ENCODE results near the gene ARID1A.
"Not testable (repeated sequence)": the region's sequence is repeated elsewhere in the genome, so short reads cannot be mapped to it uniquely, and the experiment has no call there.

ARID1A gene

DNA sequence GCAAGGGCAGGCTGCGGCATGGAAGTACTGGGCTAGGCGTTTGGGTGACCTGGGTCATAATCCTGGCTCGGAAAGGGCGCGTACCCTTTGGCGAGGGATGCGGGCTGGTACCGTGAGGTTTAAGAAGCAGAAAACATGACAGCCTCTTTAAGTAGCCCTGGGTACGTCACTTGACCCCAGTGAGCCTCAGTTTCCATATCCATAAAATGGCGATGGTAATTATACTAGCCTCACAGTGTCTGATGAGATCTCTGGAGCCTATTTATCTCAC, 92.6 kb downstream of the ARID1A start:
- DNase-seq (ENCODE audit: low read depth), result no peak

DNA sequence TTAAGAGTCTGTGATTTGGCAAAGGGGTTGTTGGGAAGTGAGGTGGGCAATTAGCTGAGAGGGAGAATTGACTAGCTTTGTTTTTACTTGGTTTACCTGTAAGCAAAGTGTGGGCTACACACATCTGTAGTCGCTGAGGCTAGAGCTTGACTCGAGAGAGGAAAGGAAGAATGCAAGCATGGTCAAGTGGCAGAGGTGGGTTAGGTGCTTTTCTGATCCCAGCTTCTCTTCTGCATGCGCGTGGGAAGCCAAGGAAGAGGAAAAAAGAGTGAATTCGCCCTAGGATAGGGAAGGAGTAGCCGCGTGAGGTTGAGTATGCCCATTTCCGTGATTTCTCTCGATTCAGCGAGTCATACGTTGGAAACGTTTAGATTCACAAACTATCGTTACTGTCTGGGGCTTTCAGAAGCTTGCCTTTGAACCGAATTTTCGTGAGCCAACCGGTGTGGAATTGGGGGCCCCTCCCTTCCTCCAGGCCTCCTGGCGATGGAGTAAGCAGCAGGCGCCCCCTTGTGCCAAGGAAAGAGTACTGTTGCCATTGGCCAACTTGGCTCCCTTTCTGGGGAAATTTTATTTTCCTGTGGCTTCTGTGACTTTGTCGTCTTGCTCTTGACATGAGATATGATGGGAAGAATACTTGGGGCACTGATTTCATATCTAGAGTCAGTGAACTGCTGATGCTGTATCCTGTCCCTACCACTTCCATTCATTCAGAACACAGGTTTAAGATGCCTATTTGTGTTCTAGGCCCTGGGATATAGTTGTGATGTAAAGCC, 93.2 kb downstream of the ARID1A start:
- peak; percentile 76 for DNase-seq (ENCODE audit: low read depth)

DNA sequence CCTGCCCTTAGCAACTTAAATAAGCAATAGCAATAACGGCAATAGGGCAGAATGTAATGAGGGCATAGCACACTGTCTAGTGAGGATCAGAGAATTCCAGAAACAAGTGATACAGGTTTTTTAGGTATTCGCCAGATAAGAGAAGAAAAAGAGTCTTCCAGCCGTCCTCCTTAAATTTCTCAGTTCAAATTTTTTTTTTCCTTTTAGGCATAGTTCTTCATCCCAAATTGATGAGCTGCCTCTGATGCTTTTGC, 93.7 kb downstream of the ARID1A start:
- DNase-seq (ENCODE audit: low read depth), result no peak

DNA sequence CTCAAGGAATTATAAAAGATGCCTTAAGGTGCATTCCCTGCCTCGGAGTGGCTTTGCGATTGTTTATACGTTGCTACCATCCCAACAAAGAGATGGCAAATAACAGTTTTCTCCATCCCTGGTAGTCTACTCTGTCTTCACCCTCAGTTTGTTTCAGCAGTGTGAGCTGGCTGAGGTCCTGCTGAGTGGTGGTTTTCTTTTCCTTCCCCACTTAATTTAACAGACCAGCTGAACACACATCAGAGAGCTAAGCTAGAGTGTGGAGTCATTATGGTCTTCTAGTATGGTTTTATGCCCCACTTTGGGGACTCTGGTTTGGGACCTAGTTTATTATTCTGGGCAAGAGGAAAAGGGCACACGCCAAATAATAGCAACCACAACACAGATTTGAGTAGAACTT, 94.1 kb downstream of the ARID1A start:
- DNase-seq (ENCODE audit: low read depth), result no peak

DNA sequence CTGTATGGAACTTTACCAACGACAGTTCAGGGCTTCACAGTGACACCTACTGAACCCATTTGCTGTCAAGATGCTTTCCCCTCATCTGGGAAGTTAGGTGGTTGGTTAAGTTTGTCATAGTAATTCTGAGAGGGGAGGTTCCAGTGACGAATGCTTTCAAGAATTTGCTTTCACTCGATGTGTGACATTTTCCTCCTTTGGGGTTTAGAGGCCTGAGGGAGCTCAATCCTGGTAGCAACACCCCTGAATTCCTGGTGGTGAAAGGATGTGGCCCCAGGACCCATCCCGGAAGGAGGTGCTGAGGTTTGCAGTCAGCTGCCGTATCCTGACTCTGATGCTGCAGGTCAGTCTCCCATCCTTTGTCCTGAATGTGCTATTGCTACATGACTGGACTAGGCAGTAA, 94.7 kb downstream of the ARID1A start:
- no peak for DNase-seq (ENCODE audit: low read depth)

DNA sequence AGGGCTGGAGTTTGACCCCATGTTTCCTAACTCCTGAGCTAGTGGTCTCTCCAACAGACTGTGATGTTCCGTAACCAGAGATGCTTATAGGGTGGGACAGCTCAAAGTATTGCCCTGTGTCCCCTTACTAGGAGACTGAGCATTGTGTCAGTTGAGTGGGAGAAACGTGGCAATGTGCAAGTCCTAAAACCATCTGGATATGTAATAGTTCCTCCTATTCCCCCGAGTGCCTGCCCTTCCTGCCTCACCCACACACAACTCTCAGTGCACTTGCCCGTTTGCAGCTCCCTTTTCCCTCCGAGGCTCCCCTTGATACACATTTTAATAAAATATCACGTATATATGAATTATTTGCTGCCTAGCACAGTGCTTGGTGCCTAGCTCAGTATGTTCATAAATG, 95.3 kb downstream of the ARID1A start:
- DNase-seq (ENCODE audit: low read depth), result no peak

DNA sequence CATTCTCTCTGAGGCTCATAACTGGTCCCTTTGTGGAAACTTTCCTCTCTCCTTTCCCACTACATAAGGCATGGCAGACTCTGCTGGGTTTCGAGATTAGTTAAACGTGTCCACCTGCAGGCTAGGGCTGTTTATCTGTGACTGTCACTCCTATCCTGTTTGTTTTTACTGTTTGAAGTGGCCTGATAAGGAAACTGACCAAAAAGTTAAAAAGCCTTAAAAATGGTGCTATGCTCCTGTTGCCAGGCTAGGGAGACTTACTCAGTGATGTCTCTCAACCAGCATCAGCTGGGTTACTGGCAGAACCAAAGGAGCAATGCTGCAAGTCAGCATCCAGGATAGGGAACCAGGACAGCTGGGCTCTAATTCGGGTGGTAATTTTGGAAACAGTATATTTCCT, 95.8 kb downstream of the ARID1A start:
- DNase-seq (ENCODE audit: low read depth), result no peak

DNA sequence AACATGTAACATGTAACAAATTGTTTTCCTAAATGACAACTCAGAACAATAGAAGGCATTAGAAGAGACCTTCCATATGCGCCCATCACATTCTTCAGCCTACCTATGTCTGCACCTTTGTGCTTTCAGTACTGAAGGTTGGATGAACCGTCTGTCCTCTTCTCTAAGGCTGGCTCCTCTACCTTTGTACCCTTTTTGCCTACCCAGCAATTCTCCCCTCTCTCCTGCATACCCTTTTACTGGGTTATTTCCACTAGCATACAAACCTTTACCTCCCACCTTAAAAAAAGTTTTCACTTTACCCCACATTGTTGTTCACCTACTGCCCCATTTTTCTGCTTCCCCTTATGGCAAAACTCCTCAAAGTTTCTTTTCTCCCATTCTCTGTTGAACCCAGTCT, 97.1 kb downstream of the ARID1A start:
- no peak for DNase-seq (ENCODE audit: low read depth)

DNA sequence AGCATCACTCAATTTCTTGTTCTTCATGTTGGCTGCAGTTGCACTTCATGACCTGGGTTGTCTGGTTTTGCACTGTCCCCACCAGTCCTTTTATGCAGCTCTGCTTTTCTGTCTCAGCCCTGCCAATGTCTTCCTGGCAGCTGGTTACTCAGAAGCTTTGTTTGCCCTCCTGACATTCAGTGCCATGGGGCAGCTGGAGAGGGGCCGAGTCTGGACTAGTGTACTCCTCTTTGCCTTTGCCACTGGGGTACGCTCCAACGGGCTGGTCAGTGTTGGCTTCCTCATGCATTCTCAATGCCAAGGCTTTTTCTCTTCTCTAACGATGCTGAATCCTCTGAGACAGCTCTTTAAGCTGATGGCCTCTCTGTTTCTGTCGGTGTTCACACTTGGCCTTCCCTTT, 98.6 kb downstream of the ARID1A start:
- DNase-seq (ENCODE audit: low read depth), result no peak

DNA sequence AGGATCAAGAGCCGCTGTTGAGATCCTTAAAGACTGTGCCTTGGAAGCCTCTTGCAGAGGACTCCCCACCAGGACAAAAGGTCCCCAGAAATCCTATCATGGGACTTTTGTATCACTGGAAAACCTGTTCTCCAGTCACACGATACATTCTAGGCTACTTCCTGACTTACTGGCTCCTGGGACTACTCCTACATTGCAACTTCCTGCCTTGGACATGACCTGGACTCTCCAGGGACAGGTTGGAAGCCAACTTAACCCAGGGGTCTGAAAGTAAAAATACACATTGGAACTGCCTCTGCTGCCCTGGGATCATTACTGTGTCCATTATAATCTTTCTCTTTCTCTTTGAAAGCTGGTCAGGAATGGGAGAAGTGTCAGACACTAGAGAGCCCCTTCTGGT, 101.8 kb downstream of the ARID1A start:
- no peak for DNase-seq (ENCODE audit: low read depth)

DNA sequence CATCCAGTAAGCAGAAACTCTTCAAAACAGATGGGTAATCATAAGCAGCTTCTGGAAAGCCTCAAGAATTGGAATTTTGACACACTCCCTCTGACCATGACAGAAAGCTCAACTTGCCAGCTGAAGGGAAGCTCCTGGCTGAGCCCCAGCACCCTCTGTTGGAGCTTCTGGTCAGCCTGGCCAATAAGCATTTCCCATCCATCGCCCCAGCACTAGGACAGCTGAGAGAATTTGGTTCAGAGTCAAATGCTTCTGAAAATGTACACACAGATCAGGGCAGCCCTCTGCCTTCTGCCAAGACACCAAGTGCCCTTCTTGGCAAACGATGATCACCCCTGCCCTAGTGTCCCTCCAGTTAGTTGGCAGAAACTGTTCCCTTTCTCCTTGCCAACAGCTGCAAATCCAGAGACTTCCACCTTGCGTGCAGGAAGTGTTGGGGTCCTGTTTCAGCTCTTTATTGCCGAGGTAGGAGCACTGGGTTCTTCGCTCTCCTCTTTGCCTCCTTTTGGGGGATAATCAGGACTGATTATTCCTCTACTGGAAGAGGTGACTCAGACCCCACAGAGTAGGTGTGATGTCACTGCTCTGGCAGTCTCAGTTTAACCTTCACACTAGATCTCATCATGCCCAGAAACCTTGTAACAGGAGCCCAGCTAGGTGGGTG, 103.8 kb downstream of the ARID1A start:
- peak; percentile 86 for DNase-seq (ENCODE audit: low read depth)

DNA sequence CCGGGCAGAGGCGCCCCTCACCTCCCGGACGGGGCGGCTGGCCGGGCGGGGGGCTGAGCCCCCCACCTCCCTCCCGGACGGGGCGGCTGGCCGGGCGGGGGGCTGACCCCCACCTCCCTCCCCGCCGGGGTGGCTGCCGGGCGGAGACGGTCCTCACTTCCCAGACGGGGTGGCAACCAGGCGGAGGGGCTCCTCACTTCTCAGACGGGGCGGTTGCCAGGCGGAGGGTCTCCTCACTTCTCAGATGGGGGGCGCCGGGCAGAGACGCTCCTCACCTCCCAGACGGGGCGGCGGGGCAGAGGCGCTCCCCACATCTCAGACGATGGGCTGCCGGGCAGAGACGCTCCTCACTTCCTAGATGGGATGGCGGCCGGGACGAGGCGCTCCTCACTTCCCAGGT, 108.1 kb downstream of the ARID1A start:
- DNase-seq (ENCODE audit: low read depth), result not testable (repeated sequence)

DNA sequence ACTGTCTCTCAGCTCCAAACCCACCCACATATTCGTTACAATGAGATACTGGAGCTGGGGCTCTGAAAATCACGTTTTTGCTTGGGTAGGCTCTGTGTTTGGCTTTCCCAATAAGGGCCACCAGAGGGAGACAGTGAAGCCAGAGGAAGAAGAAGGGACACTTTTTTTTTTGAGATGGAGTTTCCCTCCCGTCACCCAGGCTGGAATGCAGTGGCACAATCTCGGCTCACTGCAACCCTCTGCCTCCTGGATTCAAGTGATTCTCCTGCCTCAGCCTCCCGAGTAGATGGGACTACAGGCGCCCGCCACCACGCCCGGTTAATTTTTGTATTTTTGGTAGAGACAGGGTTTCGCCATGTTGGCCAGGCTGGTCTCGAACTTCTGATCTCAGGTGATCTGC, 114.3 kb downstream of the ARID1A start:
- not testable (repeated sequence) for DNase-seq (ENCODE audit: low read depth)

DNA sequence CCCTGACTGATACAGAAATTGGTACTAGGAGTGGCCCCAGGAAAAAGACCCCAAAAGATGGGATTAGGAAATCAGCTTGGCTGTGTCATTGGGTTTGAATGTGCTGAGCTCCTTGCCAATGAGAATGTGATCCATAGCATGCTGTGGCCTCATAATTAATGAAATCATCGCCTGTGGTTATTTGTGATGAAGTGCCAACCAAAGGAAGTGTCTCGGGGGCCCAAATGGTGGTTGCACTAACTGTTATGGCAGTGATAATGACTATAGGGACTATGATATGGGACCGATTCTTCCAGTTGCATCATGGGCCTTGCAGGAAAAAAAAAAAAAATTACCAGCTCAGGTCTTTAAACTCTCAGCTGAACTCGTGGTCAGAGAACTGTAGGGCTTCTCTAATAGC, 115.2 kb downstream of the ARID1A start:
- DNase-seq (ENCODE audit: low read depth), result no peak

DNA sequence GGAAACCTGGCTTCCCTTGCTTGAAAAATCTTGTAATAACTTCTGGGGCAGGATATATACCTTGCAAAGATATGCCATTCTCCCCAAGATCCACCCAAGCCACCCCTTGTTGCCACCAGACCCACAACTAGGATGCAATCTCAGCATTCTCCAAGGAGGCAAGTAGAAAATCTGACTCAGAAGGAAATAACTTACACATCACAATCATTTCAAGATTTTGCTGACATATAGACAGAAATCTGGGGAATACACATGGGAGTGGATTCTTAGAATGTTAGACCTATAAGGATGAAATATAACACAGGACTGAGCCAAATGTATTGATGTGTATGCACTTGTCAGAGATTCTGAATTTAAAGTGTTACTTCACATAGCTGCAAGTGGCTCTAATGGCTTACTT, 115.9 kb downstream of the ARID1A start:
- DNase-seq (ENCODE audit: low read depth), result no peak

DNA sequence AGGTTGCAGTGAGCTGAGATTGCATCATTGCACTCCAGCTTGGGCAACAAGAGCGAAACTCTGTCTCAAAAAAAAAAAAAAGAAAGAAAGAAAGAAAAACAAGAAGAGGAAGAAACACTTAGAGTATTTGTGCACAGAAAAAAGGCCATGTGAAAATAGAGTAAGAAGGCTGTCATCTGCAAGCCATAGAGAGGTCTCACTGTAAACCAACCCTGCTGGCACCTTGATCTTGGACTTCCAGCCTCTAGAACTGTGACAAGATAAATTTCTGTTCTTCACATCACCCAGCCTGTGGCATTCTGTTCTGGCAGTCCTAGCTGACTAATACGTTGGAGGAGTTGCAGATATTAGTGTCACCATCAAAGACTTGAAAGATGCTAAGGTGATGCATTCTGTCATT, 118.6 kb downstream of the ARID1A start:
- DNase-seq (ENCODE audit: low read depth), result no peak

DNA sequence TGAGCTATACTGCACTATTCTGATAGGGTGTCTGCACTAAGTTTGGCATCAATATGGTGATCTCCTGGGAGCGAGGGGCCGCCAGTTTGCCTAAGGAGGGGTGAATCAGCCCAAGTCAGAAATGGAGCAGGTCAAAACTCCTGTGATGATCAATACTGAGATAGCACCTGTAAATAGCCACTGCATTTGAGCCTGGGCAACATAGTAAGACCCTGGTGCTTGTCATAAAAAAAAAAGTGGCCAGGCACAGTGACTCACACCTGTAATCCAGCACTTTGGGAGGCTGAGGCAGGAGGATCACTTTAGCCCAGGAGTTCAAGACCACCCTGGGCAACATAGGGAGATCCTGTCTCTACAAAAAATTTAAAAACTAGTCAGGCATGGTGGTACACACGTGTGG, 119.1 kb downstream of the ARID1A start:
- DNase-seq (ENCODE audit: low read depth), result no peak

DNA sequence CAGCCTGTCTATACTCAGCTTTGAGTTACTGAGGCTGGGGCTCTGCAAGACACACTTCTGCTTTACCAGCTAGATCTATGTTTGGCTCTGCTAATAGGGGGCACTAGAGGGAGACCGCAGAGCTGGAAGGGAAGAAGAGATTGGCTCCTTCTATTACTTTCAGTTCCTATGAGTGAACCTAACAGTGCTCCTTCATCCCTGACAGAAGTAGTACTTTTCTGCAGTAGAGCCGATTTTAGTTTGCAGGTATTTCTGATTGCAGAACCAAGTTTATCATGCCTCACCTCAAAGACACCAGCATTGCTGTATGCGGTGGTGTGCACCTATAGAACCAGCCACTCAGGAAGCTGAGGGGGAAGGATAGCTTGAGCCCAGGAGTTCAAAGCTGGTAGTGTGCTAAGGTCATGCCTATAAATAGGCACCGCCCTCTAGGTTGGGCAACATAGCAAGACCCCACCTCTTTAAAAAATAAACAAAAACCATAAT, 125.0 kb downstream of the ARID1A start:
- DNase-seq (ENCODE audit: low read depth), result no peak

DNA sequence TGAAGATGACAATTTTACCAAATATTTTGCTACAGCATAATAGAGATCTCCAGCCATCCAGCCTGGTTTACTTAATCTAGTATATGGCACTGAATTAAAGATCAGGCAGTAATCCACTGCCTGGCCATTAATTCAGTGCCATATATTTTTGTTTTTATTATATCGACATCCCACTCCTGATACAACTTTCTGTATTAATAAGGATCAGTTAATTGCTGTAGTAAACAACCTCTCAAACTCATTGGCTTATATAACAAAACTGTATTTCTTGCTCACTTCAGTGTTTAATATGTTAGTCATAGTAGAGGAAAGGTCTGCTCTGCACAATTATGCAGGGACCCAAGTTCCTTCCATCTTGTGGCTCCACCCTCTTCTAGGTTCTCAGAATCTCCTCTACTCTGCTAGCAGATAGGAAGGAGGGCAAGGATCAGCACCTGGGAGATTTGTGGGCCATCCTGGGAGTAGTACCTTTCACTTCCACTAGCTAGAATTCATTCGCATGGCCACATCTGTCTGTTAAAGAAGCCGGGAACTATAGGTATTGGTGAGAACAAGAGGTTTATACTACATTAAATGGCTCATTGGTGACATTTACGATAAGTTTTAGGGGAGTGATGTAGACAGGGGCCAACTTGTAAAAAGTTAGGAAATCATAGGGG, 127.1 kb downstream of the ARID1A start:
- DNase-seq (ENCODE audit: low read depth), result no peak

DNA sequence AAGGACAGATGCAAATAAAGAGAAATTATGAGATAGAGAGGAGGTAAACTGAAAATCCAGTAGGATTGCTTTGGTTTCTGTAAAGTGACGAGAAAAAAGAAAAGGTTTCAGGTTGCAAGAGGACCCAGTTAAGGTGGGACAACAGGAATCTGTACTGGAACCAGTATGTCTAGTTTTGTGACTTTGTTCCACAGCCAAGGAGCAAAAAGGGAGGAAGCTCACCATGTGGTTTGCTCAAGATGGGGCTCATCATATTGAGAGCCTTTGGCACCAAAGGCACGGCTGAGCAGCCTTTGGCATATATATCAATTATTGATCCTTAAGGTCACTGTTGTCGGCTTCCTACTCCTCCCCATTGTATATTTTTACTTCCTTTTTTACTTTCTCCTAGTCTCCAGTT, 128.9 kb downstream of the ARID1A start:
- DNase-seq (ENCODE audit: low read depth), result no peak

DNA sequence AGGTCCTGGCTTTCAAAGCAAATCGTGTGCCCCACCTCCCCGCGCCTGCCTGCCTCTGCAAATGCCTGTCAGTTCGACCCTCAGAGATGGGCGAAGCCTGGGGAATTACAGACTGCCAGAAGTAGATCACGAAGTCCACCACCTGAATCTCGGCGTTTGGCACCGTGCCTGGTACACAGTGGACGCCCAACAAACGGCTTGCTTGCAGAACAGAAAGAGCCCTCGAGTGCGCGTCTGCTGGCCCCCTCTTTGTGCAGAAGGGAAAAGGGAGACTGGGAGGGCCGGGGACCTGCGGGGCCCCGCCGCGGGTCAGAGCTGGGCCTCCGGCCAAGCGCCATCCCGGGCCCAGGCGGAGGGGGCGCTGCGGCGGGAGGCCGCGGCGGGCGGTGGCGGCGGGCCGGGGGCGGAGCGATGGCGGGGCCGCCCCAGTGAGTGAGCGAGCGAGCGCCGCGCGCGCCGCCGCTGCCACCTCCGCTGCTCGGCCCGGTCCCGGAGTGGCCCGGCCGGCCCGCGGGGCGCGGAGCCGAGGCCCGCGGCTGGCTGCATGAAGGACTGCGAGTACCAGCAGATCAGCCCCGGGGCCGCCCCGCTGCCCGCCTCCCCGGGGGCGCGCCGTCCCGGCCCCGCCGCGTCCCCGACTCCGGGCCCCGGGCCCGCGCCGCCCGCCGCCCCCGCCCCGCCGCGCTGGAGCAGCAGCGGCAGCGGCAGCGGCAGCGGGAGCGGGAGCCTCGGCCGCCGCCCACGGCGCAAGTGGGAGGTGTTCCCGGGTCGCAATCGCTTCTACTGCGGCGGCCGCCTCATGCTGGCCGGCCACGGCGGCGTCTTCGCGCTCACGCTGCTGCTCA, 130.7 kb downstream of the ARID1A start, which contains the start of gene ZDHHC18:
TSS of gene ZDHHC18 (plus strand) at position 428 of the 845 bp plus-strand sequence. CDS start at position 545, 117 bp downstream.
- DNase-seq (ENCODE audit: low read depth), result no peak

DNA sequence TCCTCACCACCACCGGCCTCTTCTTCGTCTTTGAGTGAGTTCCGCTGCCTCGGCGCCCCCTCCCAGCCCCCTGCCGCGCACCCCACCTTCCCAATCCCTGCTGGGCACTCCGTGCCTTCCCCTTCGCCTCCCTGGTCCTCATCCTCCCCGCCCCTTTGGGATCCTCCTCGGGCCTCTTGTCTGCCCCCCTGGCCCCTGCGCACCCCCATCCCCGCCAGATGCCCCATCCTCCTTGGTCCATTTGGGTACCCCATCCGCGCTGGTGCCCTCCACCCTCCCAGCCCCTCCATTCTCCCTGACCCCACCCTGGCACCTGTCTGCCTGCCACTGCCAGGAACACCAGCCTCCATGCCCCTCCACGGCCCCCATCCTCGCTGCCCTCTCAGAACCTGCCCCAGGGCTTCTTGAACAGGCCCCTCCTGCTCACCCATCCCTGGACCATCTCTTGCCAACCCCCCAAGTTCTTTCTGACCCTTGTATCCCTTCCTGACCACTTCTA, 131.3 kb downstream of the ARID1A start:
- DNase-seq (ENCODE audit: low read depth), result no peak

DNA sequence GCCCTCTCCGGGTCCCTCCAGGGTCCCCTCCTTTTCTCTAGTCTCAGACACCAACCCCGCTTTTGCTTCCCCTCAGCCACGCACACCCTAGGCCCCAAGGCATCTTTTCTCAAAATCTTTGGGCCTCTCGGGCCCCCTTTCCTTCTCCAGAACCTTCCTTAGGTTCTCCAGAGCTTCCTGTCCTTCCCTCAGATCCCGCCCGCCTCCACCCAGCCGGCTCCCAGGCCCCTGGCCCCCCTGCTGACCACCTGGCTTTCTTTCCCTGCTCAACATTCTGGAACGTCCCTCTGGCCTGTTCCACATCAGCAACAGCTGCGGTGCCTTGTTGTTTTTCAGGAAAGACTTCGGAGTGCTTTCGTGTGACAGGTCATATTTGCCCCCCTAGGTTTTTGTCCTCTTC, 131.8 kb downstream of the ARID1A start:
- DNase-seq (ENCODE audit: low read depth), result no peak
